ENCODE results near the gene CCDC110.

- TF ChIP-seq CTCF (conservative IDR thresholded peaks at IDR 0.05): no peak
- TF ChIP-seq EZH2 (IDR thresholded peaks at IDR 0.05; ENCODE audit: low read depth): no peak
Measured at GRCh38 chr4:185445209-185445608, 26.3 kb downstream of the CCDC110 start.

All from PC-9 (cell line).